Common myeloid progenitor, CD34-positive (primary cell): Measurements from ENCODE around the gene SAC3D1.

Experiments
- CTCF ChIA-PET: fragments of 350-600 bp; sonication (Branson Sonifier 250); formaldehyde crosslinking; loops from one replicate; lab custom pipeline; 2021; ENCODE audit warnings: antibody characterized with exemption; lab: Charles Lee
- POLR2A ChIA-PET: fragments of 350-600 bp; sonication (Branson Sonifier 250); formaldehyde crosslinking; loops from one replicate; lab custom pipeline; 2021; ENCODE audit warnings: antibody characterized with exemption; lab: Charles Lee
- DNase-seq, 3 donors: peaks; one replicate each; pipeline versions ENCODE4 v3.0.0 to v3.0.0-alpha.2; 2013
- H3K27ac ChIP-seq, 2 experiments: 1 replicate in 1 of 2; 2 replicates in 1 of 2; pipeline ENCODE4 v1.7.0; 2013; ENCODE audit warnings: inconsistent platforms in 2 of 2, low read length in 2 of 2, mild to moderate bottlenecking in 2 of 2, low read depth in 1 of 2, moderate library complexity in 1 of 2; ENCODE audit not compliant: severe bottlenecking in 2 of 2, insufficient read depth in 1 of 2, poor library complexity in 1 of 2
- H3K27me3 ChIP-seq, 5 experiments: replicated peaks in 2 of 5; 1 replicate in 3 of 5; 2 replicates in 2 of 5; pipeline versions ENCODE4 v1.6.1 to v1.7.0; 2013; ENCODE audit warnings: low read length in 4 of 5, mild to moderate bottlenecking in 2 of 5, moderate library complexity in 2 of 5, inconsistent platforms in 1 of 5; ENCODE audit not compliant: insufficient read depth in 5 of 5, control insufficient read depth in 4 of 5
- H3K36me3 ChIP-seq, 4 experiments: 1 replicate in 2 of 4; 2 replicates in 2 of 4; pipeline versions ENCODE4 v1.6.1 to v1.7.0; 2013; ENCODE audit warnings: low read length in 3 of 4, control low read depth in 1 of 4, mild to moderate bottlenecking in 1 of 4; ENCODE audit not compliant: control insufficient read depth in 4 of 4, insufficient read depth in 4 of 4
- H3K4me1 ChIP-seq, 4 experiments: 1 replicate in 3 of 4; 2 replicates in 1 of 4; pipeline versions ENCODE4 v1.6.1 to v1.7.1; 2013; ENCODE audit warnings: low read length in 3 of 4, mild to moderate bottlenecking in 3 of 4, control low read depth in 1 of 4, inconsistent platforms in 1 of 4, moderate library complexity in 1 of 4; ENCODE audit not compliant: control insufficient read depth in 4 of 4, insufficient read depth in 4 of 4; ENCODE audit errors: control extremely low read depth in 1 of 4
- H3K4me3 ChIP-seq, 7 experiments: 1 replicate in 4 of 7; 2 replicates in 3 of 7; pipeline versions ENCODE4 v1.5.1 to v1.7.0; 2013; ENCODE audit warnings: mild to moderate bottlenecking in 7 of 7, low read length in 6 of 7, moderate library complexity in 6 of 7, inconsistent platforms in 2 of 7, low read depth in 2 of 7, control low read depth in 1 of 7; ENCODE audit not compliant: insufficient read depth in 4 of 7, control insufficient read depth in 1 of 7; ENCODE audit errors: extremely low read depth in 1 of 7
- H3K9me3 ChIP-seq, 5 experiments: 1 replicate in 4 of 5; 2 replicates in 1 of 5; pipeline versions ENCODE4 v1.6.1 to v1.7.1; 2013; ENCODE audit warnings: low read length in 4 of 5, mild to moderate bottlenecking in 2 of 5, inconsistent platforms in 1 of 5, low read depth in 1 of 5, moderate library complexity in 1 of 5; ENCODE audit not compliant: control insufficient read depth in 4 of 5, insufficient read depth in 2 of 5; ENCODE audit errors: control extremely low read depth in 1 of 5
- WGBS: methylation state at CpG from one replicate; pipeline ENCODE4 v1.1.5; 2013; ENCODE audit not compliant: insufficient coverage; 5-methylcytosine and 5-hydroxymethylcytosine counted together

Gene SAC3D1

DNA sequence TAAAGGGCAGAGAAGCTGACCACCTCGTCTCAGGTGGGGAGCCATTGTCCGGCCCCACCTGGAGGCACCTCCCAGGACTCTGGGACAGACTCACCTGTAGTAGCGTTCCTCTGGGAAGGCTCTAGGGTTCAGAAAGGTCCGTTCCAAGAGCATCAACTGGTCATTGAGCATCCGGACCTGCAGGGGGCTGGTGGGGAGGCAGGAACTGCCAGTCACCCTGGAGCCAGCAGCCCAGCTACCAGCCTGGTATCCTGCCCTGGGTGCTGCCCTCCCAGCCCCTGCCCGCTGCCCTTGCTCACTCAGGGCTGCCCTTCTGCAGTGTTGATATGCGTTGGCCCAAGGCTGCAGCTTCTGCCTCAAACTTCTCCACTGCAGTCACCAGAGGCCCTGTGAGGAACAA is 4.7 kb downstream of the SAC3D1 start:
- no peak for DNase-seq
- ChIA-PET POLR2A (no interaction called here), CTCF (interaction anchor here (1.0 to 1.6 kb wide), 3 partner anchors 9 to 33 kb away, joined by 3 to 4 read pairs (median 4); no protein-coding TSS in a partner anchor)
- Histone ChIP-seq H3K4me3 (no peak overlapping the region), H3K4me1 (peaks cover 2 to 46% (median 36%) of the 10 kb centered on the region in 4 experiments), H3K27ac (no peak overlapping the region), H3K9me3 (no peaks in the 10 kb centered on the region), H3K36me3 (peaks cover 5 to 26% (median 17%) of the 10 kb centered on the region in 4 experiments), H3K27me3 (no peaks in the 10 kb centered on the region)
- 98% methylated on average over 7 of the region's 7 CpGs for WGBS

DNA sequence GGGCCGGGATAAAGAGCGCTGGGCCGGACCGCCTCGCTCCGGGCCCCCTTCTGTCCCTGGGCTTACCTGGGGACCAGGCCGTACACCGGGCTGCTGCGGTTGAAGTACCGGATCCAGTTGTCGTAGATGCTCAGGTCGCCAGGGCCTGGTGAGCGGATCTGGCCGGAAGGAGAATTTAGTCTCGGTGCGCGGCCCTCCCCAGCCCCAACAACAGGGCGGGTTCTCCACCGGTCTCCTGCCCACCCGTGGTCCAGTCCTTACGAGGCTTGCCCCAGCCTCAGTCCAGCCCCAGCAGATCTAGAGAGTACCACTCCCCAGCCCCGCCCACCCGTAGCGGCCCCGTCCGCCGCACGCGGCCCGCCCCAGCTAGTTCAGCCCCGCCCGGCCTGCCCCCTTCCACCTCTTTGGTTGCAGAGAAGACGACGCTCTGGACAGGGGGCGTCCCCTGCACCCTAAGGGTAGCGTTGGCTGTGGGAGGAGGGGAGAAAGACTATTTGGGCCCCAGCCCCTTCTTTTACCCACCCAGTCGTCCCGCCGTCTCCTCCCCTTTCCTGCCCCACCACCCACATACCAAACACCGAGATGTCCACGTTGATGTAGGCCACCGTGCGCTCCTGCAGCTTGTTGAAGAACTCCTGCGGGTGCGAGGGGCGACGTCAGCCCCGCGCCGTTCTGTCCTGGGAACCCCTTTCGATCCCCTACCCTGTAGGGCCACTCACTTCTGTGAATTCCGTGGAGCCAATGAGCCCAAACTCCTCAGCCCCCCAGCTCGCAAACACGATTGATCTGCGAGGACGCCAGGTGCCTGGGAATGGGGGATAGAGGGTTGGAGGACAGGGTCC is 6.8 kb downstream of the SAC3D1 start:
- CTCF ChIA-PET: no interaction called here
- POLR2A ChIA-PET: no interaction called here
- Histone ChIP-seq H3K27ac (no peak overlapping the region), H3K4me3 (peak overlapping the region in 6 of 7 experiments; percentile 41 to 88 (median 66)), H3K36me3 (peaks cover 5 to 26% (median 17%) of the 10 kb centered on the region in 4 experiments), H3K27me3 (no peaks in the 10 kb centered on the region), H3K4me1 (peaks cover 2 to 32% (median 26%) of the 10 kb centered on the region in 4 experiments), H3K9me3 (no peaks in the 10 kb centered on the region)
- 12% methylated on average over 25 of the region's 56 CpGs for WGBS
- peak in 1 of 3 donors; percentile 37 for DNase-seq

DNA sequence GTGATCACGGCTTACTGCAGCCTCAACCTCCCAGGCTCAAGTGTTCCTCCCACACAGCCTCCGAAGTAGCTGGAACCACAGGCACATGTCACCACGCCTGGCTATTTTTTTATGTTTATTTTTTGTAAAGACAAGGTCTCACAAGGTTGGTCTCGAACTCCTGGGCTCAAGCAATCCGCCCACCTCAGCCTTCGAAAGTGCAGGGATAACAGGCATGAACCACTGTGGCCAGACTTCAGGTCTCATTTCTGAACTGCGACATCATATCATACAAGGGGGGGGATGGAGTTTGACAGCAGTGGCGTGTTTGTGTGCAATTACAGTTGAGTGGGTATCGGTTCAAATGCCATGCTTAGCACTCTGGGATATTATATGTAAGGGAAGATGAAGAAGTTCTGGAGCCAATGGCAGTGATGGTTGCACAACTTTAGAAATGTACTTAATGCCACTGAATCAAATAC is 10.4 kb downstream of the SAC3D1 start:
- Histone ChIP-seq H3K27me3 (no peaks in the 10 kb centered on the region), H3K27ac (no peak overlapping the region), H3K36me3 (no peaks in the 10 kb centered on the region), H3K9me3 (no peaks in the 10 kb centered on the region), H3K4me1 (peaks cover 2 to 38% (median 30%) of the 10 kb centered on the region in 4 experiments), H3K4me3 (no peak overlapping the region)
- ChIA-PET CTCF (interaction anchor here (0.7 kb wide), 1 partner anchor 10 kb away, joined by 3 read pairs; the partner anchor contains the start of gene SAC3D1), POLR2A (no interaction called here)
- DNase-seq: no peak
- WGBS: 98% methylated on average over 8 of the region's 9 CpGs

DNA sequence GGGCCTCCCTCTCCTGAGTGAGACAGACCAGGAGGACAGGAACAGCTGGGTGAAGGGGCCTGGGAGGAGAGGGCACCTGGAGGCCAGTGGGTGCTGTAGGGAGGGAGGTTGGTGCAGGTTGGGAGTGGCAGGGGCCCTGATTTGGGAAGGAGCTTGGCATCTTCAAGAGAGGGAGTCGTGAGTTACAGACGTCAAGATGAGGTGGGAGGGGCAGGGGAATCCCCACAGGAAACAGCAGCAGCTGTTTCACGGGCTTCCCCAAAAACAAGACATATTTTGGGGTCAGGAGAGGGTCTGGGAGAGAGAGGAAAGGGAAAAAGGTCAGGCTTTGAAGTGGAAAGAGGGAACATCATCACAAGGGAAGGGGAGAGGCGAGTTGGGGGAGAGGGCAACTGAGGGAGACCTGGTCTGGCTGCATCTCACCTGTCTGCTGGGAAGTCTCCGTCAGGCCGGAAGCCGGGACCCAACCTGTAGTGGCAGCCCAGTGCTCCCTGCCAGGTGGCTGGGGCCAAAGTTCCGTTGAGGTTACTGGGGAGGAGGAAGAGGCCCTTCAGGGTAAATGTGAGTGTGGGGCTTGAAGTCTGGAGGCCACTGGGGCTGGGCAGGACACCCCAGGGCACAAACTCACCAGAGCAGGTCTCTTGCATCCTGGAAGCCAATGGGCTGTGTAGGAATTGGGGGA is 13.0 kb downstream of the SAC3D1 start:
- no peaks in the 10 kb centered on the region for H3K36me3 ChIP-seq
- H3K4me3 ChIP-seq: peak overlapping the region in 2 of 7 experiments; percentile 11 to 32
- no peaks in the 10 kb centered on the region for H3K27me3 ChIP-seq
- DNase-seq: peak in 2 of 3 donors; percentile 70 to 77
- CTCF ChIA-PET: interaction anchor here (1.0 kb wide), 1 partner anchor 8 kb away, joined by 4 read pairs; no protein-coding TSS in a partner anchor
- H3K4me1 ChIP-seq: peaks cover 0 to 18% (median 17%) of the 10 kb centered on the region in 4 experiments
- POLR2A ChIA-PET: no interaction called here
- H3K9me3 ChIP-seq: no peaks in the 10 kb centered on the region
- no peak overlapping the region for H3K27ac ChIP-seq
- WGBS: 0% methylated on average over 4 of the region's 8 CpGs

DNA sequence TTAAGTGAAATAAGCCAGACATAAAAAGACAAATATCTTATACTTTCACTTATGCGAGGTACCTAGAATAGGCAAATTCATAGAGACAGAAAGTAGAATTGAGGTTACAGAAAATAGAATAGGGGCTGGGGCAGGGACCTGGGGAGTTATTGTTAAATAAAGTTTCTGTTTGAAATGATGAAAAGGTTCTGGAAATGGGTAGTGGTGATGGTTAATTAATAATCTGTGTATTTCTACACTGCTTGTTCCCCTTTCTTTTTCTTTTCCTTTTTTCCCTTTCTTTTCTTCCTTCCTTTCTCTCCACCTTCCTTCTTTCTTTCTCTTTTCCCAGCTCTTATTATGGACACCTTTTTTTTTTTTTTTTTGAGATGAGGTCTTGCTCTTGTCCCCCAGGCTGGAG is 14.5 kb downstream of the SAC3D1 start:
- Histone ChIP-seq H3K27me3 (no peaks in the 10 kb centered on the region), H3K36me3 (no peaks in the 10 kb centered on the region), H3K4me3 (no peak overlapping the region), H3K9me3 (no peaks in the 10 kb centered on the region), H3K4me1 (peaks cover 0 to 19% (median 18%) of the 10 kb centered on the region in 4 experiments), H3K27ac (no peak overlapping the region)
- WGBS: no CpG with 5 or more reads among the region's 1 CpG
- ChIA-PET CTCF (interaction anchor here (1.1 kb wide), 1 partner anchor 16 kb away, joined by 3 read pairs; no protein-coding TSS in a partner anchor), POLR2A (no interaction called here)
- DNase-seq: no peak

DNA sequence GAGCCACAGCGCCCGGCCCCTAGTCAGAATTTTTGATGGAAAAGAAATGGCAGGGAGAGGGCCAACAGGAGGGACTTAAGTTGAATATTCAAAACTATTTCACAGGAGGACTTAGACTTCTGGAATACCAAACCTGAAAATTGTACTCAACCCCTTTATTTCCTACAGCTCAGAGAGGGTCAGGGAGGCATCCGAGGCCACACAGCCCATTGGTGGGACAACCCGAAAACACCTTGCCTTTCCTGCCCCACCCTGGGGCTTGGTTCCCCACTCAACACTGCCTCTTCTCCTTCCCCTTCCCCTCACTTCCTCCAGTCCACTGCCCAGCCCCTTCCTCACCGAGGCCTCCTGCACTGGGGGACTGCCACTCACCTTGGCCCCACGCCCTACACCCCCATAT is 16.0 kb downstream of the SAC3D1 start:
- no peaks in the 10 kb centered on the region for H3K9me3 ChIP-seq
- no peak for DNase-seq
- H3K27ac ChIP-seq: no peak overlapping the region
- no peaks in the 10 kb centered on the region for H3K27me3 ChIP-seq
- WGBS: 100% methylated on average over 2 of the region's 6 CpGs
- H3K36me3 ChIP-seq: no peaks in the 10 kb centered on the region
- H3K4me3 ChIP-seq: no peak overlapping the region
- H3K4me1 ChIP-seq: peaks cover 0 to 19% (median 18%) of the 10 kb centered on the region in 4 experiments
- POLR2A ChIA-PET: interaction anchor here (0.7 kb wide), 1 partner anchor 12 kb away, joined by 4 read pairs; no protein-coding TSS in a partner anchor
- CTCF ChIA-PET: interaction anchor here (1.2 to 2.0 kb wide), 4 partner anchors 9 to 60 kb away, joined by 3 to 4 read pairs (median 4); partner anchors contain the start of gene BATF2
